HepG2 (cell line): Measurements from ENCODE around the gene WNK4. TPM values are rescaled to one million over a fixed set of nuclear protein-coding genes. Genes with fewer than 3 reads are reported as not detected.

Experiments used
- ARHGAP35 ChIP-seq: sonication (generic); formaldehyde crosslinking; IDR thresholded peaks from 2 replicates; pipeline ENCODE4 v1.9.0; 2022; ENCODE audit warnings: mild to moderate bottlenecking, inconsistent platforms, moderate library complexity, missing genetic modification reagents, borderline replicate concordance
- CBX5 ChIP-seq: sonication (generic); formaldehyde crosslinking; IDR thresholded peaks from 2 replicates; pipeline ENCODE4 v1.4.0; 2020; ENCODE audit warnings: missing genetic modification reagents, borderline replicate concordance
- CEBPG ChIP-seq: IDR thresholded peaks from 2 replicates; pipeline ENCODE4 v1.6.1; 2016
- GMEB2 ChIP-seq: IDR thresholded peaks from 2 replicates; pipeline ENCODE4 v1.6.1; 2016; ENCODE audit warnings: missing biosample characterization, missing genetic modification reagents, low read depth
- KDM6A ChIP-seq: IDR thresholded peaks from 2 replicates; pipeline ENCODE4 v1.6.1; 2016; ENCODE audit warnings: low read depth
- KLF11 ChIP-seq: IDR thresholded peaks from 2 replicates; pipeline ENCODE4 v1.6.1; 2016; ENCODE audit warnings: missing compliant biosample characterization
- MIER3 ChIP-seq: IDR thresholded peaks from 2 replicates; pipeline ENCODE4 v1.6.1; 2016; ENCODE audit warnings: missing compliant biosample characterization, borderline replicate concordance
- MLLT10 ChIP-seq: sonication (generic); formaldehyde crosslinking; IDR thresholded peaks from 2 replicates; pipeline ENCODE4 v1.4.0; 2020; ENCODE audit warnings: missing genetic modification reagents
- MTF1 ChIP-seq: sonication (generic); formaldehyde crosslinking; IDR thresholded peaks from 2 replicates; pipeline ENCODE4 v1.5.0; 2020; ENCODE audit warnings: missing genetic modification reagents
- MXI1 ChIP-seq: IDR thresholded peaks from 3 replicates; pipeline ENCODE4 v1.6.1; 2012; ENCODE audit warnings: low read depth, low read length, inconsistent platforms, borderline replicate concordance
- NFKB2 ChIP-seq: sonication (generic); formaldehyde crosslinking; IDR thresholded peaks from 2 replicates; pipeline ENCODE4 v1.4.0; 2020; ENCODE audit warnings: missing genetic modification reagents, borderline replicate concordance
- PATZ1 ChIP-seq: sonication (generic); formaldehyde crosslinking; IDR thresholded peaks from 2 replicates; pipeline ENCODE4 v1.4.0; 2020; ENCODE audit warnings: missing genetic modification reagents
- RBFOX2 ChIP-seq: fragments of 200-400 bp; formaldehyde crosslinking; IDR thresholded peaks from 2 replicates; pipeline ENCODE4 v1.6.1; 2017; ENCODE audit warnings: low read depth, mild to moderate bottlenecking, low read length
- REXO4 ChIP-seq: sonication (generic); formaldehyde crosslinking; IDR thresholded peaks from 2 replicates; pipeline ENCODE4 v1.8.0; 2022; ENCODE audit warnings: missing genetic modification reagents, mild to moderate bottlenecking, borderline replicate concordance
- TCF12 ChIP-seq, 2 experiments: fragments of 450-650 bp in 1 of 2; sonication (generic) in 1 of 2; formaldehyde crosslinking in 1 of 2; IDR thresholded peaks; 2 replicates each; pipeline versions ENCODE4 v1.6.1 to v1.8.0; 2017 to 2022; ENCODE audit warnings: antibody characterized with exemption in 1 of 2, mild to moderate bottlenecking in 1 of 2, missing genetic modification reagents in 1 of 2, moderate library complexity in 1 of 2
- TCF7 ChIP-seq: sonication (generic); IDR thresholded peaks from 2 replicates; pipeline ENCODE4 v1.6.1; 2016; ENCODE audit warnings: antibody characterized with exemption, low read depth
- ZBTB7A ChIP-seq: sonication (generic); formaldehyde crosslinking; IDR thresholded peaks from 2 replicates; pipeline ENCODE4 v1.8.0; 2022; ENCODE audit warnings: mild to moderate bottlenecking, missing genetic modification reagents
- ZFP36L1 ChIP-seq: sonication (generic); formaldehyde crosslinking; IDR thresholded peaks from 2 replicates; pipeline ENCODE4 v1.8.0; 2022; ENCODE audit warnings: mild to moderate bottlenecking, missing genetic modification reagents, moderate library complexity
- ZNF331 ChIP-seq: sonication (generic); formaldehyde crosslinking; IDR thresholded peaks from 2 replicates; pipeline ENCODE4 v1.4.0; 2020; ENCODE audit warnings: missing genetic modification reagents
- ZNF510 ChIP-seq: sonication (generic); formaldehyde crosslinking; IDR thresholded peaks from 2 replicates; pipeline ENCODE4 v1.4.0; 2020; ENCODE audit warnings: low read depth, mild to moderate bottlenecking, missing genetic modification reagents
- polyA plus RNA-seq, 8 experiments: library from polyadenylated mRNA; depleted of rRNA in 3 of 8; stranded (reverse) in 7 of 8; unstranded in 1 of 8; fragments of >200 nt; fragmentation: Illumina TruSeq in 4 of 8; extraction: Trizol in 4 of 8; gene quantifications; 2 replicates each; pipeline versions ENCODE4 v1.2.1 to v1.2.3, GENCODE V29; 2011 to 2016; ENCODE audit warnings: low read depth in 4 of 8, missing spikeins in 1 of 8, mixed read lengths in 1 of 8; ENCODE audit not compliant: insufficient read depth in 1 of 8
- total RNA-seq, 5 experiments: library from RNA; depleted of rRNA; stranded (reverse); fragments of >200 nt; fragmentation: Illumina TruSeq; extraction: Trizol; gene quantifications; 2 replicates each; pipeline ENCODE4 v1.2.3, GENCODE V29; 2016; ENCODE audit warnings: low read depth in 1 of 5
- TF ChIP-seq, protein P1 (sequence below): conservative IDR thresholded peaks from 2 replicates; pipeline ENCODE4 v1.6.1; 2018; ENCODE audit warnings: missing genetic modification reagents
- TF ChIP-seq, protein P2 (sequence below): sonication (generic); formaldehyde crosslinking; IDR thresholded peaks from 2 replicates; pipeline ENCODE4 v1.4.0; 2020; ENCODE audit warnings: missing genetic modification reagents

WNK4 gene
- total and polyA plus RNA-seq, 2 of the 13 experiments (the other 11 are each of a cell fraction or from before 2014, with no cell fraction given): 2.7 to 13.7 TPM

DNA sequence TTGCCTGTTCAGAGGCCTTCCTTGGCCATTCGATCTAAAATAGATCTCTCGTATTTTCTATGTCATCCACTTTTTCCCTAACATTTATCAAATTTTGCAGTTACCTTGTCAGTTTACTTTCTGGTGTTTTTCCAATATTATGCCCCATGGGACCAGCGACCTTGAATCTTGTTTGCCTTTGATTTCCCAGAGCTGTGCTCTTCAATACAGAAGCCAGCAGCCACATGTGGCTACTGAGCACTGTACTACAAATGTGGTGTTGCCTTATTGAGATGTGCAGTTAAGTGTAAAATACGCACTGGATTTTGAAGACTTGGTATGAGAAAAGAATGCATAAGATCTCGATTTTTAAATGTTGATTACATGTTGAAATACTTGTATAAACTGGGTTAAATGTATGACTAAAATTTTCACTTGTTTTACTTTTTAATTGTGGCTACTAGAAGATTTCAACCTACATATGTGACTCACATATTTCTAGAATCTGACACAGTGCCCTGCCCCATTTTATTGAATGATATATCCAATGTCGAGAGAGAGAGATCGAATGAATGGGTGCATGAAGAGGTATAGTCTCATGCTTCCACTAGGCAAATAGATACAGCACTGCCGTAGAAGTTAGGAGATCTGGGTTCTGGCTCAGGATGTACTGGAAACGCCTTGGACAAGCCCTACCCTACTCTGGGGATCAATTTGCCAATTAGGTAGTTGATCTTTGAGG is 52.0 kb downstream of the WNK4 start (continued):
- TF ChIP-seq ZNF510 (CRISPR knock-in tag): no peak
- peak; percentile 71; the same call in 1 of the 2 replicates for TF ChIP-seq ZNF331 (CRISPR knock-in tag)
- no peak for TF ChIP-seq TCF7
- no peak for TF ChIP-seq TCF12 (IDR thresholded peaks at IDR 0.05)
- no peak for TF ChIP-seq TCF12 (CRISPR knock-in tag; IDR thresholded peaks at IDR 0.05)
- TF ChIP-seq PATZ1 (CRISPR knock-in tag): peak; percentile 44; the same call in 1 of the 2 replicates
- 0 out of 2 replicates have a peak, but pooled peaks have one; percentile 19 for TF ChIP-seq KDM6A
- no peak for TF ChIP-seq RBFOX2
- no peak for TF ChIP-seq NFKB2 (CRISPR knock-in tag)
- no peak for TF ChIP-seq GMEB2 (CRISPR knock-in tag)
- 0 out of 2 replicates have a peak, but pooled peaks have one; percentile 15 for TF ChIP-seq CBX5 (CRISPR knock-in tag)
- no peak for TF ChIP-seq ARHGAP35 (CRISPR knock-in tag)
- TF ChIP-seq REXO4 (CRISPR knock-in tag): no peak
- TF ChIP-seq MTF1 (CRISPR knock-in tag): no peak
- TF ChIP-seq MLLT10 (CRISPR knock-in tag): no peak
- no peak for TF ChIP-seq CEBPG (CRISPR knock-in tag)
- peak; percentile 81 for TF ChIP-seq KLF11 (CRISPR knock-in tag)
- TF ChIP-seq, protein P1, sequence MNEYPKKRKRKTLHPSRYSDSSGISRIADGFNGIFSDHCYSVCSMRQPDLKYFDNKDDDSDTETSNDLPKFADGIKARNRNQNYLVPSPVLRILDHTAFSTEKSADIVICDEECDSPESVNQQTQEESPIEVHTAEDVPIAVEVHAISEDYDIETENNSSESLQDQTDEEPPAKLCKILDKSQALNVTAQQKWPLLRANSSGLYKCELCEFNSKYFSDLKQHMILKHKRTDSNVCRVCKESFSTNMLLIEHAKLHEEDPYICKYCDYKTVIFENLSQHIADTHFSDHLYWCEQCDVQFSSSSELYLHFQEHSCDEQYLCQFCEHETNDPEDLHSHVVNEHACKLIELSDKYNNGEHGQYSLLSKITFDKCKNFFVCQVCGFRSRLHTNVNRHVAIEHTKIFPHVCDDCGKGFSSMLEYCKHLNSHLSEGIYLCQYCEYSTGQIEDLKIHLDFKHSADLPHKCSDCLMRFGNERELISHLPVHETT (CRISPR knock-in tag): no peak
- TF ChIP-seq, protein P2, sequence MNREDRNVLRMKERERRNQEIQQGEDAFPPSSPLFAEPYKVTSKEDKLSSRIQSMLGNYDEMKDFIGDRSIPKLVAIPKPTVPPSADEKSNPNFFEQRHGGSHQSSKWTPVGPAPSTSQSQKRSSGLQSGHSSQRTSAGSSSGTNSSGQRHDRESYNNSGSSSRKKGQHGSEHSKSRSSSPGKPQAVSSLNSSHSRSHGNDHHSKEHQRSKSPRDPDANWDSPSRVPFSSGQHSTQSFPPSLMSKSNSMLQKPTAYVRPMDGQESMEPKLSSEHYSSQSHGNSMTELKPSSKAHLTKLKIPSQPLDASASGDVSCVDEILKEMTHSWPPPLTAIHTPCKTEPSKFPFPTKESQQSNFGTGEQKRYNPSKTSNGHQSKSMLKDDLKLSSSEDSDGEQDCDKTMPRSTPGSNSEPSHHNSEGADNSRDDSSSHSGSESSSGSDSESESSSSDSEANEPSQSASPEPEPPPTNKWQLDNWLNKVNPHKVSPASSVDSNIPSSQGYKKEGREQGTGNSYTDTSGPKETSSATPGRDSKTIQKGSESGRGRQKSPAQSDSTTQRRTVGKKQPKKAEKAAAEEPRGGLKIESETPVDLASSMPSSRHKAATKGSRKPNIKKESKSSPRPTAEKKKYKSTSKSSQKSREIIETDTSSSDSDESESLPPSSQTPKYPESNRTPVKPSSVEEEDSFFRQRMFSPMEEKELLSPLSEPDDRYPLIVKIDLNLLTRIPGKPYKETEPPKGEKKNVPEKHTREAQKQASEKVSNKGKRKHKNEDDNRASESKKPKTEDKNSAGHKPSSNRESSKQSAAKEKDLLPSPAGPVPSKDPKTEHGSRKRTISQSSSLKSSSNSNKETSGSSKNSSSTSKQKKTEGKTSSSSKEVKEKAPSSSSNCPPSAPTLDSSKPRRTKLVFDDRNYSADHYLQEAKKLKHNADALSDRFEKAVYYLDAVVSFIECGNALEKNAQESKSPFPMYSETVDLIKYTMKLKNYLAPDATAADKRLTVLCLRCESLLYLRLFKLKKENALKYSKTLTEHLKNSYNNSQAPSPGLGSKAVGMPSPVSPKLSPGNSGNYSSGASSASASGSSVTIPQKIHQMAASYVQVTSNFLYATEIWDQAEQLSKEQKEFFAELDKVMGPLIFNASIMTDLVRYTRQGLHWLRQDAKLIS (CRISPR knock-in tag): no peak
- TF ChIP-seq MIER3: 0 out of 2 replicates have a peak, but pooled peaks have one; percentile 51
- 0 out of 2 replicates have a peak, but pooled peaks have one; percentile 56 for TF ChIP-seq ZFP36L1 (CRISPR knock-in tag)
- peak; percentile 76; the same call in 1 of the 3 replicates for TF ChIP-seq MXI1
- 0 out of 2 replicates have a peak, but pooled peaks have one; percentile 9 for TF ChIP-seq ZBTB7A (CRISPR knock-in tag)
